GM12873 (cell line): ENCODE measurements around the gene CMIP.

Source experiments
- TF ChIP-seq, protein P1 (sequence below): IDR thresholded peaks from 2 replicates; pipeline ENCODE4 v1.5.1; 2012; ENCODE audit warnings: low read depth, mild to moderate bottlenecking, moderate library complexity, low read length, control low read depth; ENCODE audit not compliant: insufficient read depth; ENCODE audit errors: missing control alignments

Gene CMIP

DNA sequence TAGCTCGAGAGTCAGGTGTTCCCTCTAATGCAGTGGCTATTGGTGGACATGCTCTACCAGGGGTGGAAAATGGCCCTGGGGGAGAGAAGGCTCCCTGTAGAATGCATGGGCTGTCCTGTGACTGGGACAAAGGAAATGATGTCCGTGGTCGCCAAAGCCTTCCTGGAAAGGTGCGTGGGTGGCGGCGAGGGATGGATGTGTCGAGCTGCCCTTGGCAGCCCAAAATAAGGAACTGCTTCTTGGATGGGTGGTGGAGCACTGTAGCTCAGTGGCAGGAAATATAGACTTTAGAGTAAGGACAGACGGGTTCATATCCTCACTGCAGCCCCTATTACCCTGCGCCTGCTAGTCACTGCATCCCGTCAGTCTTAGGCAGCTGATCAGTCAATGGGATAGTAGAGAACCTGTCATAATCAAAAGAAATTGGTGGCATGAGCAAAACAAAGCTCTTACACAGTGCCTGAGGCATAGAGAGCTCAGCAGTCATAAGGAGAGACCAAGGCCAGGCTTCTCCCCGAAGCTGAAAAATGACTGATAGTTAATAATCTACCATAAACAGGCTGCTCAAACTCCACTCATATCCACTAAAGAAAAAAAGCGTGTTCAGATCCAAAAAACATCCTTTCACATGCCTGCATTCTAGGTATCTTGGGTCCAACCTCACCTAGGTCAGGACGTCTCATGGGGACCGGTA lies 211.0 kb downstream of the CMIP start:
- TF ChIP-seq, protein P1, sequence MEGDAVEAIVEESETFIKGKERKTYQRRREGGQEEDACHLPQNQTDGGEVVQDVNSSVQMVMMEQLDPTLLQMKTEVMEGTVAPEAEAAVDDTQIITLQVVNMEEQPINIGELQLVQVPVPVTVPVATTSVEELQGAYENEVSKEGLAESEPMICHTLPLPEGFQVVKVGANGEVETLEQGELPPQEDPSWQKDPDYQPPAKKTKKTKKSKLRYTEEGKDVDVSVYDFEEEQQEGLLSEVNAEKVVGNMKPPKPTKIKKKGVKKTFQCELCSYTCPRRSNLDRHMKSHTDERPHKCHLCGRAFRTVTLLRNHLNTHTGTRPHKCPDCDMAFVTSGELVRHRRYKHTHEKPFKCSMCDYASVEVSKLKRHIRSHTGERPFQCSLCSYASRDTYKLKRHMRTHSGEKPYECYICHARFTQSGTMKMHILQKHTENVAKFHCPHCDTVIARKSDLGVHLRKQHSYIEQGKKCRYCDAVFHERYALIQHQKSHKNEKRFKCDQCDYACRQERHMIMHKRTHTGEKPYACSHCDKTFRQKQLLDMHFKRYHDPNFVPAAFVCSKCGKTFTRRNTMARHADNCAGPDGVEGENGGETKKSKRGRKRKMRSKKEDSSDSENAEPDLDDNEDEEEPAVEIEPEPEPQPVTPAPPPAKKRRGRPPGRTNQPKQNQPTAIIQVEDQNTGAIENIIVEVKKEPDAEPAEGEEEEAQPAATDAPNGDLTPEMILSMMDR = no peak

DNA sequence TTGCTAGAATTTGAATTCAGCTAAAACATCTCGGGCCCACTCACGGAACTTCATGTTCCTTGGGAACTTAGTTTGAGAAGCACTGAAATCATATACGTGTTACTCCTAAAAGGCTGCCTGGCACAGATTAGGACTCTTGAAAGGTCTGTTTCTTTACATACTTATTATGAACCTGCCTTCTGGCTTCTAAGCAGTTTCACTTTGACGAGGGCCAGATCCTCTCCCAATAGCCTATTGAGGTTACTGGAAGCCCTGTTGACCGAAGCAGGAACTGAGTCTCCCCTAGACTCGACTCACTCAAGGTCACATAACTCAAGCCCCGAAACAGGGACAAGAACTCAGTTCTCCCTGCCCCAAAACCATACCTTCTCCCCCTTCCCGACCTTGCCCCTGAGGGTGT lies 212.6 kb downstream of the CMIP start:
- TF ChIP-seq, protein P1 = no peak

DNA sequence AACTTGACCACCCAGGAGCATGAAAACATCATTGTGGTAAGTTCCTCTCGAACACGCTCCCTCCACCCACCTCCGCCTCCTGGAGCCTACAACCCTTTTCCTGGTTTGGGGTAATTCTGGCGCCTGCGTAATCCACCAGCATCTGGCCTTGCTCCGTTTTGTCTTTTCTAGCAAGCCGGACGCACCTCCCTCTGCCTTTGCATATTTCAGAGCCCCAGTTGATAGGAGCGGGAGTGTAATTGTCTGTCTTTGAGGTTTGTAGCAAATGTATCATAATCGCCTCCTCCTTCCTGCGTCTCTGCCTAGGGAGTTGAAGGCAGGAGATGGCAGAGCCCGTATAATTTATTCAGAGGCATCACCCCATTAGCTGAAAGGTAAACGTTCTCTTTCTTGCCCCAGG lies 213.2 kb downstream of the CMIP start:
- TF ChIP-seq, protein P1 = no peak

DNA sequence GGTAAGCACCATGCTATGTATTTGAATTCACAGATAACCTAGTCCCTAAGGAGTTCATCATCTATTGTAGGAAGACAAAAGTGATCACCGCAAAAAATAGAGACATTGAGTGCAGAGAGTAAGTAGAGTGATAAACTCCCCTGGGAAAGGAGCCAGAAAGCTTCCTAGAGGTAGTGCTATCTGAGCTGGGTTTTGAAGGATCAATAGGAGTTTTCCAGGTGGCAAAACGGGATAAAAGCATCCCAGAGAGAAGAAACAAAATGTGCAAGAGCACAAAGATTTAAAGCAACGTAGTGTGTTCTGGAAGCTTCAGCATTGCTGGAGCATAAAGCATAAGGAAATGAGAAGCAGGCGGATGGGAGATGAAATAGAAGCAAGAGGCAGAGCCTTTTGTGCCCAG lies 213.8 kb downstream of the CMIP start:
- TF ChIP-seq, protein P1 = no peak

DNA sequence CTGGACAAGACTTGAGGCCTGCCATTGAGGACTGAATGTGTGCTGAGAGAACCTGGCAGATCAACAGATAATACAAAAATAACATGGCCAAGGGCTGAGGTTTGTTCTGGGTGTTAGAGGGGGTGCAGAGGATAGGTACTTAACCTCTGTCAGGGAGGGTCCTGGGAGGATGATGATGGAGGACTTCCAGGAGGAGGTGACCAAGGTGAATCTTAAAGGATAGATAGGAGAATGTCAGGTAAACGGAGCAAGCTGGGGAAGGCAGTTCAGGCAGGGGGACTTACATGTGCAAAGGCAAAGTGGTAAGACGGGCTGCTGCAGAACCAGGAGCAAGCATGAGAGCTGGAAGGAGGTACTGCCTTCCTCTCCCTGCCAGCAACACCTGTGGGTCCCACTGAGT lies 214.6 kb downstream of the CMIP start:
- TF ChIP-seq, protein P1 = no peak

DNA sequence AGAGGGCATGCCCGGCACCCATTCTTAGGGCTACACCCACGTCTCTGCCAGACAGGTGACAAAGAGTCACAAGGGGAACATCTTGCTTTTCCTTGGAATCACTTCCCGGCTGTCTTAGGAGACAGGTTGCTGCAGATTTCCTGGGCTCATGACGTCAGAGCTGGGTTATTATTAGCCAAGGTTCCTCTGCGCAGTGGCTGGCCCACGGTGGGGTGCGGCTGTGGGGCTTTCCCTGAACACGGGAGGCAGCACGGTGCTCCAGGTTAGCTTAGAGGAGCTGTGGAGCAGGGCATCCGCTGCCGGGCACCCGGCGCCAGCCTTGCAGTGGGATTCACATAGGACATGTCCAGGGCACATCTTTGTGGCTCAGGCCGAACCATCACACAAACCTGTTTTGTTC lies 216.5 kb downstream of the CMIP start:
- TF ChIP-seq, protein P1 = no peak

DNA sequence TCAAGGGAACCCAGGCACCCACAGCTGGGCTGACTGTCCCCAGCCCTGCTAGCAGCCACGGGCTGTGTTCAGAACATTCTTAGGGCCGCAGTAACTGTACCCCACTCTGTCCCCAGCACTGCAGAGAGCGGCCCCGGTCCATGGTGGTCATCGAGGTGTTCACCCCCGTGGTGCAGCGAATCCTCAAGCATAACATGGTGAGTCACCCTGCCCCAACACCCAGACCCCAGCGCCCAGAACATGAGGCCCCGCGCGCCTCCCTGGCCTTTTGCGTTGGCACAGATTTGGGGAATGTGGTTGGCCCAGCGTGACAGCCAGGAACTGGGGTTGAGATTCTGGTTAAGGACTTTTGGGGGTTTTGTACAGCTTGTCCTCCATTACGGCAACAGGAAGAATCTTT lies 219.5 kb downstream of the CMIP start:
- TF ChIP-seq, protein P1 = no peak
